Suprapubic skin (tissue), 3 donors: ENCODE measurements around the gene MORC2.

Experiments
- POLR2AphosphoS5 ChIP-seq, 3 donors: sonication (generic); formaldehyde crosslinking; IDR thresholded peaks; one replicate each; pipeline ENCODE4 v1.6.1; 2017; ENCODE audit warnings: antibody characterized with exemption in 3 of 3
- TF ChIP-seq, protein P1 (sequence below), 2 donors: fragments of 200-600 bp in 1 of 2; fragments of 450-650 bp in 1 of 2; sonication (generic) in 1 of 2; IDR thresholded peaks; one replicate each; pipeline ENCODE4 v1.5.1; 2016 to 2019; ENCODE audit warnings: antibody characterized with exemption in 2 of 2, mild to moderate bottlenecking in 1 of 2, moderate library complexity in 1 of 2

DNA sequence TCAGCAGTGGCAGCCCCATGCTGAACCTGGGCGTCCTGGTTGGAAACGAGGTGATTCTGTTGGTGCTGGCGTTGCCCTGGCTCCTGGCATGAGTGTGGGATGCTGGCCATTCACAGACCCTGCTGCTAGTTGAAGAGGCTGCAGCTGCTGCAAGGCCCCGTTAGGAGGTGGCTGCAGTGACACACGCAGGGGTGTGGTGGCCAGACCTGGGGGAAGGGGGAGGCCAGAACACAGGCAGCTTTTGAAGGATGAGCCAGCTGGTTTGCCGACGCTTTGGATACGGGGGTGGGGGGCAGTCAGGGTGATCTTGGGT, 77.2 kb downstream of the MORC2 start:
- TF ChIP-seq, protein P1, sequence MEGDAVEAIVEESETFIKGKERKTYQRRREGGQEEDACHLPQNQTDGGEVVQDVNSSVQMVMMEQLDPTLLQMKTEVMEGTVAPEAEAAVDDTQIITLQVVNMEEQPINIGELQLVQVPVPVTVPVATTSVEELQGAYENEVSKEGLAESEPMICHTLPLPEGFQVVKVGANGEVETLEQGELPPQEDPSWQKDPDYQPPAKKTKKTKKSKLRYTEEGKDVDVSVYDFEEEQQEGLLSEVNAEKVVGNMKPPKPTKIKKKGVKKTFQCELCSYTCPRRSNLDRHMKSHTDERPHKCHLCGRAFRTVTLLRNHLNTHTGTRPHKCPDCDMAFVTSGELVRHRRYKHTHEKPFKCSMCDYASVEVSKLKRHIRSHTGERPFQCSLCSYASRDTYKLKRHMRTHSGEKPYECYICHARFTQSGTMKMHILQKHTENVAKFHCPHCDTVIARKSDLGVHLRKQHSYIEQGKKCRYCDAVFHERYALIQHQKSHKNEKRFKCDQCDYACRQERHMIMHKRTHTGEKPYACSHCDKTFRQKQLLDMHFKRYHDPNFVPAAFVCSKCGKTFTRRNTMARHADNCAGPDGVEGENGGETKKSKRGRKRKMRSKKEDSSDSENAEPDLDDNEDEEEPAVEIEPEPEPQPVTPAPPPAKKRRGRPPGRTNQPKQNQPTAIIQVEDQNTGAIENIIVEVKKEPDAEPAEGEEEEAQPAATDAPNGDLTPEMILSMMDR (IDR thresholded peaks at IDR 0.05), result no peak
- no peak for TF ChIP-seq POLR2AphosphoS5 (IDR thresholded peaks at IDR 0.05)
